SK-N-SH (cell line): Measurements from ENCODE around the gene ATG9A.

ENCODE experiments used
- CTCF ChIP-seq: fragments of 200-600 bp; sonication (generic); IDR thresholded peaks from 2 replicates; pipeline ENCODE4 v1.6.1; 2017; ENCODE audit warnings: antibody characterized with exemption, mild to moderate bottlenecking, moderate library complexity
- EZH2phosphoT487 ChIP-seq: fragments of 200-600 bp; sonication (generic); IDR thresholded peaks from 2 replicates; pipeline ENCODE4 v1.6.1; 2017; ENCODE audit warnings: low read depth, mixed run types, mild to moderate bottlenecking, antibody characterized with exemption, moderate library complexity, borderline replicate concordance
- GABPA ChIP-seq: IDR thresholded peaks from 2 replicates; pipeline ENCODE4 v1.4.0; 2012; ENCODE audit warnings: low read depth, mild to moderate bottlenecking
- POLR2AphosphoS5 ChIP-seq: IDR thresholded peaks from 2 replicates; pipeline ENCODE4 v1.6.1; 2012; ENCODE audit warnings: low read depth, low read length
- REST ChIP-seq: IDR thresholded peaks from 2 replicates; pipeline ENCODE4 v1.6.1; 2012; ENCODE audit warnings: mild to moderate bottlenecking, low read depth, low read length, moderate library complexity
- YY1 ChIP-seq: IDR thresholded peaks from 2 replicates; pipeline ENCODE4 v1.4.0; 2012; ENCODE audit warnings: low read depth, mild to moderate bottlenecking

- TF ChIP-seq CTCF = no peak
- TF ChIP-seq POLR2AphosphoS5 = no peak
- TF ChIP-seq YY1 = no peak
- TF ChIP-seq EZH2phosphoT487 = no peak
- no peak for TF ChIP-seq GABPA
- no peak for TF ChIP-seq REST
Measured at GRCh38 chr2:219244789-219245147, 15.3 kb upstream of the ATG9A start.
